ENCODE measurements around the gene NCOA7. TPM values are rescaled to one million over a fixed set of nuclear protein-coding genes. Genes with fewer than 3 reads are reported as not detected.
"Not testable (repeated sequence)": the region's sequence is repeated elsewhere in the genome, so short reads cannot be mapped to it uniquely, and the experiment has no call there.

NCOA7 gene
- total and polyA plus RNA-seq, 4 donors, result 8.6 to 40.9 (median 17.6) TPM

- no peak overlapping the region for H3K27ac ChIP-seq (ENCODE audit: low read depth in 1 of 2, low read length in 2 of 2)
- H3K9me3 ChIP-seq (ENCODE audit: control insufficient read depth in 4 of 4, low read length in 3 of 4), result no peaks in the 10 kb centered on the region
- H3K27me3 ChIP-seq (ENCODE audit: control insufficient read depth in 4 of 4, insufficient read depth in 4 of 4, low read length in 3 of 4), result no peaks in the 10 kb centered on the region
- TF ChIP-seq FOXA1 (IDR thresholded peaks at IDR 0.05) (no peak), HNF4G (IDR thresholded peaks at IDR 0.05) (no peak), JUND (IDR thresholded peaks at IDR 0.05) (no peak), SP1 (IDR thresholded peaks at IDR 0.05) (no peak), YY1 (IDR thresholded peaks at IDR 0.05) (no peak), EGR1 (IDR thresholded peaks at IDR 0.05; ENCODE audit: low read depth in 2 of 2) (no peak), RXRA (IDR thresholded peaks at IDR 0.05) (no peak), GABPA (IDR thresholded peaks at IDR 0.05 in 1 of 2, conservative IDR thresholded peaks at IDR 0.05 in 1 of 2) (no peak)
- TF ChIP-seq, protein P1, sequence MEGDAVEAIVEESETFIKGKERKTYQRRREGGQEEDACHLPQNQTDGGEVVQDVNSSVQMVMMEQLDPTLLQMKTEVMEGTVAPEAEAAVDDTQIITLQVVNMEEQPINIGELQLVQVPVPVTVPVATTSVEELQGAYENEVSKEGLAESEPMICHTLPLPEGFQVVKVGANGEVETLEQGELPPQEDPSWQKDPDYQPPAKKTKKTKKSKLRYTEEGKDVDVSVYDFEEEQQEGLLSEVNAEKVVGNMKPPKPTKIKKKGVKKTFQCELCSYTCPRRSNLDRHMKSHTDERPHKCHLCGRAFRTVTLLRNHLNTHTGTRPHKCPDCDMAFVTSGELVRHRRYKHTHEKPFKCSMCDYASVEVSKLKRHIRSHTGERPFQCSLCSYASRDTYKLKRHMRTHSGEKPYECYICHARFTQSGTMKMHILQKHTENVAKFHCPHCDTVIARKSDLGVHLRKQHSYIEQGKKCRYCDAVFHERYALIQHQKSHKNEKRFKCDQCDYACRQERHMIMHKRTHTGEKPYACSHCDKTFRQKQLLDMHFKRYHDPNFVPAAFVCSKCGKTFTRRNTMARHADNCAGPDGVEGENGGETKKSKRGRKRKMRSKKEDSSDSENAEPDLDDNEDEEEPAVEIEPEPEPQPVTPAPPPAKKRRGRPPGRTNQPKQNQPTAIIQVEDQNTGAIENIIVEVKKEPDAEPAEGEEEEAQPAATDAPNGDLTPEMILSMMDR (IDR thresholded peaks at IDR 0.05; ENCODE audit: low read depth, low read length, missing input control), result no peak
- TF ChIP-seq, protein P2, sequence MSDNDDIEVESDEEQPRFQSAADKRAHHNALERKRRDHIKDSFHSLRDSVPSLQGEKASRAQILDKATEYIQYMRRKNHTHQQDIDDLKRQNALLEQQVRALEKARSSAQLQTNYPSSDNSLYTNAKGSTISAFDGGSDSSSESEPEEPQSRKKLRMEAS (IDR thresholded peaks at IDR 0.05), result no peak
- TF ChIP-seq, protein P3, sequence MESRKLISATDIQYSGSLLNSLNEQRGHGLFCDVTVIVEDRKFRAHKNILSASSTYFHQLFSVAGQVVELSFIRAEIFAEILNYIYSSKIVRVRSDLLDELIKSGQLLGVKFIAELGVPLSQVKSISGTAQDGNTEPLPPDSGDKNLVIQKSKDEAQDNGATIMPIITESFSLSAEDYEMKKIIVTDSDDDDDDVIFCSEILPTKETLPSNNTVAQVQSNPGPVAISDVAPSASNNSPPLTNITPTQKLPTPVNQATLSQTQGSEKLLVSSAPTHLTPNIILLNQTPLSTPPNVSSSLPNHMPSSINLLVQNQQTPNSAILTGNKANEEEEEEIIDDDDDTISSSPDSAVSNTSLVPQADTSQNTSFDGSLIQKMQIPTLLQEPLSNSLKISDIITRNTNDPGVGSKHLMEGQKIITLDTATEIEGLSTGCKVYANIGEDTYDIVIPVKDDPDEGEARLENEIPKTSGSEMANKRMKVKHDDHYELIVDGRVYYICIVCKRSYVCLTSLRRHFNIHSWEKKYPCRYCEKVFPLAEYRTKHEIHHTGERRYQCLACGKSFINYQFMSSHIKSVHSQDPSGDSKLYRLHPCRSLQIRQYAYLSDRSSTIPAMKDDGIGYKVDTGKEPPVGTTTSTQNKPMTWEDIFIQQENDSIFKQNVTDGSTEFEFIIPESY (IDR thresholded peaks at IDR 0.05), result no peak
- H3K4me1 ChIP-seq (ENCODE audit: control insufficient read depth in 4 of 4, insufficient read depth in 4 of 4, low read length in 3 of 4), result peaks cover 0 to 5% (median 0%) of the 10 kb centered on the region in 4 donors
- WGBS, result 77% methylated on average over 3 of the region's 3 CpGs
- no peak overlapping the region for H3K4me3 ChIP-seq (ENCODE audit: low read depth in 1 of 3, low read length in 3 of 3)
- H3K36me3 ChIP-seq (ENCODE audit: control insufficient read depth in 4 of 4, insufficient read depth in 3 of 4, low read depth in 1 of 4, low read length in 3 of 4), result peaks cover 3 to 17% (median 10%) of the 10 kb centered on the region in 4 donors
- H3K9ac ChIP-seq (ENCODE audit: low read depth in 1 of 2, low read length in 2 of 2), result no peak overlapping the region
- no peak for DNase-seq (ENCODE audit: low spot score)
These were observed 119.8 kb downstream of the NCOA7 start for GRCh38 chr6:125910527-125910926.

DNA sequence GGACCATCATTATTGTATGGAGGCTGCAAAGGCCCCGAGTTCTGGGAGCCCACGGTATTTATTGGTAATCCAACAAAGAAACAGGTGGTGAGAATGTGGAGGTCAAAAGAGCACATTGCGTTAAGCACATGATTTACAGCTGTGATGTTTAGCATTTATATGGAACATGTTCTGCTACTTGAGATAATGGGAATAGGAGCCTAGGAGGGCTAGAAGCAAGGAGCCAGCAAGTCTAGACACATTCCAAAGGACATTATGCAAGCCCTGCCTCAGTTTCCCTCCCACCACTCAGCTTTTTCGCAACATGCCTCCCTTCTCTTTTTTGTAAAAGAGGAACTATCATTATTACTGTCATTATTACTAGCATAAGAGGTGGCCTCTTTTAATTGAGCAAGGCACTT, 120.3 kb downstream of the NCOA7 start:
- 90% methylated on average over 4 of the region's 4 CpGs for whole genome bisulfite sequencing
- not testable (repeated sequence) for H3K9me3 ChIP-seq (ENCODE audit: control insufficient read depth in 4 of 4, low read length in 3 of 4); DNase-seq (ENCODE audit: low spot score); H3K4me3 ChIP-seq (ENCODE audit: low read depth in 1 of 3, low read length in 3 of 3); H3K27me3 ChIP-seq (ENCODE audit: control insufficient read depth in 4 of 4, insufficient read depth in 4 of 4, low read length in 3 of 4); H3K27ac ChIP-seq (ENCODE audit: low read depth in 1 of 2, low read length in 2 of 2); H3K4me1 ChIP-seq (ENCODE audit: control insufficient read depth in 4 of 4, insufficient read depth in 4 of 4, low read length in 3 of 4); H3K9ac ChIP-seq (ENCODE audit: low read depth in 1 of 2, low read length in 2 of 2)
- H3K36me3 ChIP-seq (ENCODE audit: control insufficient read depth in 4 of 4, insufficient read depth in 3 of 4, low read depth in 1 of 4, low read length in 3 of 4), result peaks cover 3 to 20% (median 14%) of the 10 kb centered on the region in 4 donors

GRCh38 chr6:125912430-125912829, 121.7 kb downstream of the NCOA7 start:
- not testable (repeated sequence) for H3K9me3 ChIP-seq (ENCODE audit: control insufficient read depth in 4 of 4, low read length in 3 of 4); H3K4me3 ChIP-seq (ENCODE audit: low read depth in 1 of 3, low read length in 3 of 3); H3K9ac ChIP-seq (ENCODE audit: low read depth in 1 of 2, low read length in 2 of 2); DNase-seq (ENCODE audit: low spot score); H3K27me3 ChIP-seq (ENCODE audit: control insufficient read depth in 4 of 4, insufficient read depth in 4 of 4, low read length in 3 of 4); H3K27ac ChIP-seq (ENCODE audit: low read depth in 1 of 2, low read length in 2 of 2); H3K4me1 ChIP-seq (ENCODE audit: control insufficient read depth in 4 of 4, insufficient read depth in 4 of 4, low read length in 3 of 4)
- WGBS, result 82% methylated on average over 2 of the region's 2 CpGs
- H3K36me3 ChIP-seq (ENCODE audit: control insufficient read depth in 4 of 4, insufficient read depth in 3 of 4, low read depth in 1 of 4, low read length in 3 of 4), result peaks cover 3 to 34% (median 24%) of the 10 kb centered on the region in 4 donors

Data from liver (tissue), 9 donors.